Measurements from ENCODE around the gene MYOM3.

The MYOM3 gene

GRCh38 chr1:24096009-24096738, 15.8 kb downstream of the MYOM3 start:
- no peak for DNase-seq (ENCODE audit: low spot score)

GRCh38 chr1:24095140-24095859, 16.6 kb downstream of the MYOM3 start:
- no peak for DNase-seq (ENCODE audit: low spot score)

GRCh38 chr1:24094554-24094953, 17.4 kb downstream of the MYOM3 start:
- DNase-seq (ENCODE audit: low spot score), result no peak

GRCh38 chr1:24093732-24094131, 18.2 kb downstream of the MYOM3 start:
- no peak for DNase-seq (ENCODE audit: low spot score)

GRCh38 chr1:24092979-24093378, 19.0 kb downstream of the MYOM3 start:
- no peak for DNase-seq (ENCODE audit: low spot score)

GRCh38 chr1:24091971-24092482, 19.9 kb downstream of the MYOM3 start:
- DNase-seq (ENCODE audit: low spot score), result no peak

- no peak for DNase-seq (ENCODE audit: low spot score)
Measured at GRCh38 chr1:24090736-24091135, 21.2 kb downstream of the MYOM3 start.

- no peak for DNase-seq (ENCODE audit: low spot score)
Measured at GRCh38 chr1:24089743-24090555, 22.0 kb downstream of the MYOM3 start.

GRCh38 chr1:24089027-24089742, 22.8 kb downstream of the MYOM3 start:
- no peak for DNase-seq (ENCODE audit: low spot score)

GRCh38 chr1:24086466-24086865, 25.5 kb downstream of the MYOM3 start:
- no peak for DNase-seq (ENCODE audit: low spot score)

GRCh38 chr1:24085546-24085945, 26.4 kb downstream of the MYOM3 start:
- DNase-seq (ENCODE audit: low spot score), result no peak

- DNase-seq (ENCODE audit: low spot score), result no peak
Measured at GRCh38 chr1:24085007-24085406, 26.9 kb downstream of the MYOM3 start.

GRCh38 chr1:24084050-24084449, 27.9 kb downstream of the MYOM3 start:
- DNase-seq (ENCODE audit: low spot score), result no peak

- DNase-seq (ENCODE audit: low spot score), result no peak
Measured at GRCh38 chr1:24082372-24082771, 29.6 kb downstream of the MYOM3 start.

- DNase-seq (ENCODE audit: low spot score), result no peak
Measured at GRCh38 chr1:24081190-24081589, 30.7 kb downstream of the MYOM3 start.

- no peak for DNase-seq (ENCODE audit: low spot score)
Measured at GRCh38 chr1:24080131-24080530, 31.8 kb downstream of the MYOM3 start.

GRCh38 chr1:24077278-24077978, 34.5 kb downstream of the MYOM3 start:
- no peak for DNase-seq (ENCODE audit: low spot score)

- DNase-seq (ENCODE audit: low spot score), result no peak
Measured at GRCh38 chr1:24075946-24076345, 36.0 kb downstream of the MYOM3 start.

- DNase-seq (ENCODE audit: low spot score), result no peak
Measured at GRCh38 chr1:24075590-24075854, 36.4 kb downstream of the MYOM3 start.

- DNase-seq (ENCODE audit: low spot score), result no peak
Measured at GRCh38 chr1:24074817-24075589, 36.9 kb downstream of the MYOM3 start.

GRCh38 chr1:24074196-24074595, 37.7 kb downstream of the MYOM3 start:
- DNase-seq (ENCODE audit: low spot score), result no peak
